HepG2 (cell line): ENCODE data around the gene EPX. TPM values are rescaled to one million over a fixed set of nuclear protein-coding genes. Genes with fewer than 3 reads are reported as not detected.

ENCODE experiments used
- ATAC-seq: fragments of 200-7000 bp; cut with Tn5 transposase; 3 replicates; pipeline ENCODE4 v1.9.1; 2020; ENCODE audit warnings: mild to moderate bottlenecking, moderate library complexity
- BruUV-seq: library from RNA; stranded (reverse); fragments of 400-500 nt; replicated peaks from 2 replicates; lab custom pipeline; 2021; lab: Mats Ljungman, UMichigan
- CTCF ChIA-PET: fragments of 300-600 bp; formaldehyde crosslinking; extraction: SDS; loops from one replicate; lab custom pipeline; 2021; ENCODE audit warnings: low total read pairs, inconsistent platforms, low intra/inter-chr PET ratio; lab: Yijun Ruan, JAX
- POLR2A ChIA-PET: fragments of 350-600 bp; sonication (Branson Sonifier 250); formaldehyde crosslinking; loops from one replicate; lab custom pipeline; 2020; ENCODE audit warnings: antibody characterized with exemption, inconsistent platforms; lab: Yijun Ruan, JAX
- DNase-seq: peaks from one replicate; pipeline ENCODE4 v3.0.0-alpha.2; 2015; ENCODE audit warnings: low spot score
- FAIRE-seq: peaks from 3 replicates; lab custom pipeline; 2011; peaks lifted over from hg19 to GRCh38; lab: Jason Lieb, UNC
- H2AFZ ChIP-seq: one replicate; pipeline ENCODE4 v1.6.1; 2011; ENCODE audit warnings: low read length, inconsistent platforms
- H3K27ac ChIP-seq: fragments of 300-600 bp; 3 replicates; pipeline ENCODE4 v1.8.0; 2011; ENCODE audit warnings: mixed run types, mild to moderate bottlenecking, mixed read lengths, low read length, inconsistent platforms; ENCODE audit not compliant: insufficient read depth; ENCODE audit errors: extremely low read length
- H3K27me3 ChIP-seq, 2 experiments: fragments of 200-600 bp in 1 of 2; 2 replicates in 1 of 2; 3 replicates in 1 of 2; pipeline versions ENCODE4 v1.6.0 to v1.8.0; 2011; ENCODE audit warnings: low read length in 2 of 2, mild to moderate bottlenecking in 2 of 2, moderate library complexity in 2 of 2, inconsistent platforms in 1 of 2; ENCODE audit not compliant: insufficient read depth in 2 of 2, control insufficient read depth in 1 of 2
- H3K36me3 ChIP-seq, 2 experiments: fragments of 200-600 bp in 1 of 2; replicated peaks in 1 of 2; 2 replicates in 1 of 2; 3 replicates in 1 of 2; pipeline versions ENCODE4 v1.5.1 to v1.8.0; 2011; ENCODE audit warnings: low read length in 2 of 2, inconsistent platforms in 1 of 2; ENCODE audit not compliant: insufficient read depth in 2 of 2, control insufficient read depth in 1 of 2
- H3K4me1 ChIP-seq: 2 replicates; pipeline ENCODE4 v1.5.1; 2012; ENCODE audit warnings: low read length, inconsistent platforms; ENCODE audit not compliant: insufficient read depth
- H3K4me2 ChIP-seq: 2 replicates; pipeline ENCODE4 v1.6.0; 2011; ENCODE audit warnings: low read depth, low read length, inconsistent platforms
- H3K4me3 ChIP-seq, 3 experiments: fragments of 200-600 bp in 1 of 3; sonication (generic), shearing (Covaris generic) in 1 of 3; replicated peaks in 1 of 3; 2 replicates each; pipeline ENCODE4 v1.5.1; 2011 to 2016; ENCODE audit warnings: low read length in 3 of 3, inconsistent platforms in 2 of 3, low read depth in 2 of 3, mild to moderate bottlenecking in 2 of 3, control low read depth in 1 of 3, mixed read lengths in 1 of 3; ENCODE audit not compliant: insufficient read depth in 1 of 3
- H3K79me2 ChIP-seq: one replicate; pipeline ENCODE4 v1.6.1; 2011; ENCODE audit warnings: low read length, inconsistent platforms; ENCODE audit not compliant: insufficient read depth
- H3K9ac ChIP-seq: 2 replicates; pipeline ENCODE4 v1.6.0; 2011; ENCODE audit warnings: mild to moderate bottlenecking, low read depth, low read length, inconsistent platforms; ENCODE audit not compliant: insufficient read depth
- H3K9me3 ChIP-seq: 2 replicates; pipeline ENCODE4 v1.5.1; 2012; ENCODE audit warnings: mild to moderate bottlenecking, low read length
- H4K20me1 ChIP-seq: 2 replicates; pipeline ENCODE4 v1.6.0; 2011; ENCODE audit warnings: inconsistent platforms, mild to moderate bottlenecking, low read length, moderate library complexity; ENCODE audit not compliant: insufficient read depth
- GPN1 ChIP-seq: sonication (generic); formaldehyde crosslinking; IDR thresholded peaks from 2 replicates; pipeline ENCODE4 v1.5.1; 2020; ENCODE audit warnings: missing genetic modification reagents, borderline replicate concordance
- KLF13 ChIP-seq: sonication (generic); formaldehyde crosslinking; IDR thresholded peaks from 2 replicates; pipeline ENCODE4 v1.4.0; 2020; ENCODE audit warnings: mild to moderate bottlenecking, missing genetic modification reagents
- NBN ChIP-seq: fragments of 450-650 bp; conservative IDR thresholded peaks from 2 replicates; pipeline ENCODE4 v1.6.1; 2017
- RBAK ChIP-seq: sonication (generic); formaldehyde crosslinking; IDR thresholded peaks from 2 replicates; pipeline ENCODE4 v1.5.1; 2020; ENCODE audit warnings: mild to moderate bottlenecking, missing genetic modification reagents
- REL ChIP-seq: sonication (generic); formaldehyde crosslinking; conservative IDR thresholded peaks from 2 replicates; pipeline ENCODE4 v1.8.0; 2022; ENCODE audit warnings: mild to moderate bottlenecking, missing genetic modification reagents, moderate library complexity
- SOX5 ChIP-seq: IDR thresholded peaks from 2 replicates; pipeline ENCODE4 v1.6.1; 2016; ENCODE audit warnings: borderline replicate concordance
- XRCC5 ChIP-seq: fragments of 200-400 bp; formaldehyde crosslinking; optimal IDR thresholded peaks from 2 replicates; pipeline ENCODE3; 2017; ENCODE audit warnings: mild to moderate bottlenecking, low read length
- ZNF3 ChIP-seq: IDR thresholded peaks from 2 replicates; pipeline ENCODE4 v1.7.0; 2017; ENCODE audit warnings: inconsistent platforms
- ZNF317 ChIP-seq: sonication (generic); formaldehyde crosslinking; IDR thresholded peaks from 2 replicates; pipeline ENCODE4 v1.5.0; 2020; ENCODE audit warnings: mild to moderate bottlenecking, missing genetic modification reagents
- ZNF720 ChIP-seq: sonication (generic); formaldehyde crosslinking; IDR thresholded peaks from 2 replicates; pipeline ENCODE4 v1.4.0; 2020; ENCODE audit warnings: missing genetic modification reagents
- ZNF768 ChIP-seq: sonication (generic); formaldehyde crosslinking; IDR thresholded peaks from 2 replicates; pipeline ENCODE4 v1.4.0; 2020; ENCODE audit warnings: missing genetic modification reagents
- ZNF816 ChIP-seq: sonication (generic); formaldehyde crosslinking; IDR thresholded peaks from 2 replicates; pipeline ENCODE4 v1.8.0; 2022; ENCODE audit warnings: missing genetic modification reagents, mild to moderate bottlenecking, borderline replicate concordance
- WGBS: methylation state at CpG from one replicate; pipeline ENCODE4 v1.1.6; 2017; ENCODE audit warnings: low lambda C conversion rate; 5-methylcytosine and 5-hydroxymethylcytosine counted together
- in situ Hi-C: cut with HindIII; loops from 2 replicates; pipeline ENCODE4 v1.10.0; 2017; ENCODE audit warnings: low pct_unique_long_range_greater_than_20kb; ENCODE audit not compliant: extremely low pct_ligation_motif_present
- intact Hi-C: fragments of 100-400 bp; cut with micrococcal nuclease; formaldehyde crosslinking; loops from one replicate; pipeline ENCODE4 v1.10.0; 2022; ENCODE audit not compliant: unreplicated experiment
- polyA plus RNA-seq, 8 experiments: library from polyadenylated mRNA; depleted of rRNA in 3 of 8; stranded (reverse) in 7 of 8; unstranded in 1 of 8; fragments of >200 nt; fragmentation: Illumina TruSeq in 4 of 8; extraction: Trizol in 4 of 8; gene quantifications; 2 replicates each; pipeline versions ENCODE4 v1.2.1 to v1.2.3, GENCODE V29; 2011 to 2016; ENCODE audit warnings: low read depth in 4 of 8, missing spikeins in 1 of 8, mixed read lengths in 1 of 8; ENCODE audit not compliant: insufficient read depth in 1 of 8
- total RNA-seq, 5 experiments: library from RNA; depleted of rRNA; stranded (reverse); fragments of >200 nt; fragmentation: Illumina TruSeq; extraction: Trizol; gene quantifications; 2 replicates each; pipeline ENCODE4 v1.2.3, GENCODE V29; 2016; ENCODE audit warnings: low read depth in 1 of 5
- TF ChIP-seq, protein P1 (sequence below): sonication (generic); formaldehyde crosslinking; IDR thresholded peaks from 2 replicates; pipeline ENCODE4 v1.4.0; 2020; ENCODE audit warnings: missing genetic modification reagents
- TF ChIP-seq, protein P2 (sequence below): sonication (generic); formaldehyde crosslinking; IDR thresholded peaks from 2 replicates; pipeline ENCODE4 v1.4.0; 2020; ENCODE audit warnings: missing genetic modification reagents, low read depth, mild to moderate bottlenecking, borderline replicate concordance
- TF ChIP-seq, protein P3 (sequence below): sonication (generic); formaldehyde crosslinking; IDR thresholded peaks from 2 replicates; pipeline ENCODE4 v1.5.1; 2020; ENCODE audit warnings: mild to moderate bottlenecking, missing genetic modification reagents, moderate library complexity
- TF ChIP-seq, protein P4 (sequence below): sonication (generic); formaldehyde crosslinking; IDR thresholded peaks from 2 replicates; pipeline ENCODE4 v1.5.0; 2020; ENCODE audit warnings: mild to moderate bottlenecking, missing genetic modification reagents
- TF ChIP-seq, protein P5 (sequence below): fragments of 450-650 bp; IDR thresholded peaks from 2 replicates; pipeline ENCODE4 v1.6.1; 2017; ENCODE audit warnings: mild to moderate bottlenecking

The EPX gene
- total and polyA plus RNA-seq, 2 of the 13 experiments (the other 11 are each of a cell fraction or from before 2014, with no cell fraction given), result not detected

DNA sequence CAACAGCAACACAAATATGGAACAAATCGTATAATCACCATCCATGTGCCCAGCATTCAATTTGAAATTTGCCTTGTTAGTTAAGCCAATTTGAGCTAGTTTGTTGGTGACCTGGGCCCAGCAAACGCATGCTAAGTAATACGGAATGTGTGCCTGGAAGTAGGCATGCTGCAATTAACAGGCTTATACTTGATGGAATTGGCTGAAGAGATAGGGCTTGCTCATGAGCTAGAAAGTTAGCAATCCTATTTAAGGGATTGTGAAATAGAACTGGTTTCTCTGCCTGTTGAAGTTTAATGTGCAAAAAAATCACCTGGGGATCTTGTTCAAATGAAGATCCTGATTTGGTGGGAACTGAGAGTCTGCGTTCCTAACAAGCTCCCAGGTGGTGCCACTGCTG is 37.4 kb downstream of the EPX start:
- no peak for ATAC-seq
- DNase-seq, result no peak
- H4K20me1 ChIP-seq, result no peaks in the 10 kb centered on the region
- ChIA-PET POLR2A (interaction anchor here (1.1 kb wide), 1 partner anchor 11 kb away, joined by 3 read pairs; the partner anchor contains the start of gene MKS1), CTCF (no interaction called here)
- intact Hi-C loops, result no loop called here
- TF ChIP-seq, protein P1, sequence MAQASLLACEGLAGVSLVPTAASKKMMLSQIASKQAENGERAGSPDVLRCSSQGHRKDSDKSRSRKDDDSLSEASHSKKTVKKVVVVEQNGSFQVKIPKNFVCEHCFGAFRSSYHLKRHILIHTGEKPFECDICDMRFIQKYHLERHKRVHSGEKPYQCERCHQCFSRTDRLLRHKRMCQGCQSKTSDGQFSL (CRISPR knock-in tag), result no peak
- TF ChIP-seq RBAK (CRISPR knock-in tag) (no peak), SOX5 (CRISPR knock-in tag) (no peak), XRCC5 (no peak), REL (CRISPR knock-in tag) (no peak), GPN1 (CRISPR knock-in tag) (no peak), ZNF3 (CRISPR knock-in tag) (no peak), NBN (no peak), ZNF816 (CRISPR knock-in tag) (no peak), KLF13 (CRISPR knock-in tag) (no peak), ZNF720 (CRISPR knock-in tag) (no peak), ZNF768 (CRISPR knock-in tag) (no peak), ZNF317 (CRISPR knock-in tag) (no peak)
- TF ChIP-seq, protein P2, sequence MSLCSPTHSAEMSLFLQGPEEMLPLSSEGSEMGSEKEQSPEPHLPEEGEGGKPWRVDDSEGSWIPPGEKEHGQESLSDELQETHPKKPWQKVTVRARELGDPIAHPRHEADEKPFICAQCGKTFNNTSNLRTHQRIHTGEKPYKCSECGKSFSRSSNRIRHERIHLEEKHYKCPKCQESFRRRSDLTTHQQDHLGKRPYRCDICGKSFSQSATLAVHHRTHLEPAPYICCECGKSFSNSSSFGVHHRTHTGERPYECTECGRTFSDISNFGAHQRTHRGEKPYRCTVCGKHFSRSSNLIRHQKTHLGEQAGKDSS (CRISPR knock-in tag), result no peak
- TF ChIP-seq, protein P3, sequence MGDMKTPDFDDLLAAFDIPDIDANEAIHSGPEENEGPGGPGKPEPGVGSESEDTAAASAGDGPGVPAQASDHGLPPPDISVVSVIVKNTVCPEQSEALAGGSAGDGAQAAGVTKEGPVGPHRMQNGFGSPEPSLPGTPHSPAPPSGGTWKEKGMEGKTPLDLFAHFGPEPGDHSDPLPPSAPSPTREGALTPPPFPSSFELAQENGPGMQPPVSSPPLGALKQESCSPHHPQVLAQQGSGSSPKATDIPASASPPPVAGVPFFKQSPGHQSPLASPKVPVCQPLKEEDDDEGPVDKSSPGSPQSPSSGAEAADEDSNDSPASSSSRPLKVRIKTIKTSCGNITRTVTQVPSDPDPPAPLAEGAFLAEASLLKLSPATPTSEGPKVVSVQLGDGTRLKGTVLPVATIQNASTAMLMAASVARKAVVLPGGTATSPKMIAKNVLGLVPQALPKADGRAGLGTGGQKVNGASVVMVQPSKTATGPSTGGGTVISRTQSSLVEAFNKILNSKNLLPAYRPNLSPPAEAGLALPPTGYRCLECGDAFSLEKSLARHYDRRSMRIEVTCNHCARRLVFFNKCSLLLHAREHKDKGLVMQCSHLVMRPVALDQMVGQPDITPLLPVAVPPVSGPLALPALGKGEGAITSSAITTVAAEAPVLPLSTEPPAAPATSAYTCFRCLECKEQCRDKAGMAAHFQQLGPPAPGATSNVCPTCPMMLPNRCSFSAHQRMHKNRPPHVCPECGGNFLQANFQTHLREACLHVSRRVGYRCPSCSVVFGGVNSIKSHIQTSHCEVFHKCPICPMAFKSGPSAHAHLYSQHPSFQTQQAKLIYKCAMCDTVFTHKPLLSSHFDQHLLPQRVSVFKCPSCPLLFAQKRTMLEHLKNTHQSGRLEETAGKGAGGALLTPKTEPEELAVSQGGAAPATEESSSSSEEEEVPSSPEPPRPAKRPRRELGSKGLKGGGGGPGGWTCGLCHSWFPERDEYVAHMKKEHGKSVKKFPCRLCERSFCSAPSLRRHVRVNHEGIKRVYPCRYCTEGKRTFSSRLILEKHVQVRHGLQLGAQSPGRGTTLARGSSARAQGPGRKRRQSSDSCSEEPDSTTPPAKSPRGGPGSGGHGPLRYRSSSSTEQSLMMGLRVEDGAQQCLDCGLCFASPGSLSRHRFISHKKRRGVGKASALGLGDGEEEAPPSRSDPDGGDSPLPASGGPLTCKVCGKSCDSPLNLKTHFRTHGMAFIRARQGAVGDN, result no peak
- TF ChIP-seq, protein P4, sequence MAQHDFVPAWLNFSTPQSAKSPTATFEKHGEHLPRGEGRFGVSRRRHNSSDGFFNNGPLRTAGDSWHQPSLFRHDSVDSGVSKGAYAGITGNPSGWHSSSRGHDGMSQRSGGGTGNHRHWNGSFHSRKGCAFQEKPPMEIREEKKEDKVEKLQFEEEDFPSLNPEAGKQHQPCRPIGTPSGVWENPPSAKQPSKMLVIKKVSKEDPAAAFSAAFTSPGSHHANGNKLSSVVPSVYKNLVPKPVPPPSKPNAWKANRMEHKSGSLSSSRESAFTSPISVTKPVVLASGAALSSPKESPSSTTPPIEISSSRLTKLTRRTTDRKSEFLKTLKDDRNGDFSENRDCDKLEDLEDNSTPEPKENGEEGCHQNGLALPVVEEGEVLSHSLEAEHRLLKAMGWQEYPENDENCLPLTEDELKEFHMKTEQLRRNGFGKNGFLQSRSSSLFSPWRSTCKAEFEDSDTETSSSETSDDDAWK (CRISPR knock-in tag), result no peak
- TF ChIP-seq, protein P5, sequence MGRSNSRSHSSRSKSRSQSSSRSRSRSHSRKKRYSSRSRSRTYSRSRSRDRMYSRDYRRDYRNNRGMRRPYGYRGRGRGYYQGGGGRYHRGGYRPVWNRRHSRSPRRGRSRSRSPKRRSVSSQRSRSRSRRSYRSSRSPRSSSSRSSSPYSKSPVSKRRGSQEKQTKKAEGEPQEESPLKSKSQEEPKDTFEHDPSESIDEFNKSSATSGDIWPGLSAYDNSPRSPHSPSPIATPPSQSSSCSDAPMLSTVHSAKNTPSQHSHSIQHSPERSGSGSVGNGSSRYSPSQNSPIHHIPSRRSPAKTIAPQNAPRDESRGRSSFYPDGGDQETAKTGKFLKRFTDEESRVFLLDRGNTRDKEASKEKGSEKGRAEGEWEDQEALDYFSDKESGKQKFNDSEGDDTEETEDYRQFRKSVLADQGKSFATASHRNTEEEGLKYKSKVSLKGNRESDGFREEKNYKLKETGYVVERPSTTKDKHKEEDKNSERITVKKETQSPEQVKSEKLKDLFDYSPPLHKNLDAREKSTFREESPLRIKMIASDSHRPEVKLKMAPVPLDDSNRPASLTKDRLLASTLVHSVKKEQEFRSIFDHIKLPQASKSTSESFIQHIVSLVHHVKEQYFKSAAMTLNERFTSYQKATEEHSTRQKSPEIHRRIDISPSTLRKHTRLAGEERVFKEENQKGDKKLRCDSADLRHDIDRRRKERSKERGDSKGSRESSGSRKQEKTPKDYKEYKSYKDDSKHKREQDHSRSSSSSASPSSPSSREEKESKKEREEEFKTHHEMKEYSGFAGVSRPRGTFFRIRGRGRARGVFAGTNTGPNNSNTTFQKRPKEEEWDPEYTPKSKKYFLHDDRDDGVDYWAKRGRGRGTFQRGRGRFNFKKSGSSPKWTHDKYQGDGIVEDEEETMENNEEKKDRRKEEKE, result no peak
- TF ChIP-seq, all 625 proteins: peak for 0
- no peaks in the 10 kb centered on the region for H3K9me3 ChIP-seq
- H3K4me2 ChIP-seq, result no peak overlapping the region
- H3K27ac ChIP-seq, result no peak overlapping the region
- H3K36me3 ChIP-seq, result no peaks in the 10 kb centered on the region
- H3K4me3 ChIP-seq, result no peak overlapping the region
- 30% methylated on average over 4 of the region's 4 CpGs for WGBS
- no peak overlapping the region for H2AFZ ChIP-seq
- in situ Hi-C loops, result no loop called here
- no peaks in the 10 kb centered on the region for H3K4me1 ChIP-seq
- no peak overlapping the region for H3K9ac ChIP-seq
- peaks cover 1 to 30% of the 10 kb centered on the region in 2 experiments; a peak in 3 of 5 replicates for H3K27me3 ChIP-seq
- BruUV-seq, result no TSS peak
- no peak for FAIRE-seq
- H3K79me2 ChIP-seq, result no peaks in the 10 kb centered on the region
